ENCODE data around the gene CNGA1.
"Not testable (repeated sequence)": the region's sequence is repeated elsewhere in the genome, so short reads cannot be mapped to it uniquely, and the experiment has no call there.

CNGA1 gene

DNA sequence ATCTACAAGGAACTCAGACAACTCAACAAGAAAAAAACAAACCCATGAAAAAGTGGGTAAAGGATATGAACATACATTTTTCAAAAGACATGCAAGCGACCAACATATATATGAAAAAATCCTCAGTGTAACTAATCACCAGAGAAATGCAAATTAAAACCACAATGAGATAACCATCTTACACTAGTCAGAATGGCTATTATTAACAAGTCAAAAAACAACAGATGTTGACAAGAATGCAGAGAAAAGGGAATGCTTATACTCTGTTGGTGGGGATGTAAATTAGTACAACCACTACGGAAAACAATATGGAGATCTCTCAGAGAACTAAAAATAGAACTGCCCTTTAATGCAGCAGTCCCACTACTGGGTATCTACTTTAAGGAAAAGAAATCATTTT is 12.2 kb upstream of the CNGA1 start:
- no peak for FAIRE-seq

DNA sequence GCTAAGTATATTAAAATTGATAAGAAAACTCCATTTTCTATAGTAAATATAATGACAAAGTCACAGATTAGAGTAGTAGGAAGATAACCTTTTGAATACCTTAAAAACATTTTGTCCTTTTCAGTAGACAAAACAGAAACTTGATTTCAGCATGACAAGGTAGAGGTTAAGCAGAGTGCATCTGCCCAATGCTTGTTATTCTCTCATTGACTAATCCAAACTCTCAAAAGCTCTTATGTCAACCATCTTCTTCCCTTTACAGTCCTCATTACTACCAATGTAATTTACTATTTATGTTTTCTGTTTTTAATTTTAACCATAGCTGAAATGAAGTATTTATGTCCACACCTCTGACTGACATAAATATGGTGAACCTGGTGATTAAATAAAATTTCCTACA is 11.2 kb upstream of the CNGA1 start:
- no peak for FAIRE-seq

DNA sequence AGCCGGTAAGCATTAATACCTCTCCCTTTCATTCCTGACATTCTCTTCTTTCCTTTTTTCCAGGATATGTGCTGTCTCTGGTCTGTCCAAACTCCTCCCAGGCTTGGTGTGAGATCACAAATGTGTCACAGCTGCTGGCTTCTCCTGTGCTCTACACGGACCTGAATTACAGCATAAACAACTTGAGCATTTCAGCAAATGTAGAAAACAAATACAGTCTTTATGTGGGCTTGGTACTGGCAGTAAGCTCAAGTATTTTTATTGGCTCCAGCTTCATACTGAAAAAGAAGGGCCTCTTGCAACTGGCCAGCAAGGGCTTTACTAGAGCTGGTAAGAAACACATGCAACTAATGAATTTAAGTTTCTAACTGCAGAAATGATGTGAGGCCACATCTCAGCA is 8.5 kb upstream of the CNGA1 start:
- FAIRE-seq: no peak

DNA sequence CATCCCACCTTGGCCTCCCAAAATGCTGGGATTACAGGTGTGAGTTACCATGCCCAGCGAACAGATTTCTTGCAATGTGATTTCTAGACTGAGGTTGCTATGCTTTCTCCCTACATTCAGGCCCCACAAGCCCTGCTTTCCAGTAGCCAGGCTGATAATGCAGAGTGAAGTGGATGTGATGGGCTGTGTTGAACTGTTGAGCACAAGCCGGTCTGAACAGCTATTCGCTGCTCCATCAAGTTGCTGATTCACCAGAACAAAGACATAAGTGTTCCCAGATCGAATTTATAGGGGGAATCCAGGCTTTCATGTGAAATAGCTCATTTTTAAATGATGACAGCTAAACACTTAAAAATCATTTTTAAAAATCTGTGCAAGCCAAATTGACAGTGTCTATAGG is 8.0 kb upstream of the CNGA1 start:
- no peak for FAIRE-seq

DNA sequence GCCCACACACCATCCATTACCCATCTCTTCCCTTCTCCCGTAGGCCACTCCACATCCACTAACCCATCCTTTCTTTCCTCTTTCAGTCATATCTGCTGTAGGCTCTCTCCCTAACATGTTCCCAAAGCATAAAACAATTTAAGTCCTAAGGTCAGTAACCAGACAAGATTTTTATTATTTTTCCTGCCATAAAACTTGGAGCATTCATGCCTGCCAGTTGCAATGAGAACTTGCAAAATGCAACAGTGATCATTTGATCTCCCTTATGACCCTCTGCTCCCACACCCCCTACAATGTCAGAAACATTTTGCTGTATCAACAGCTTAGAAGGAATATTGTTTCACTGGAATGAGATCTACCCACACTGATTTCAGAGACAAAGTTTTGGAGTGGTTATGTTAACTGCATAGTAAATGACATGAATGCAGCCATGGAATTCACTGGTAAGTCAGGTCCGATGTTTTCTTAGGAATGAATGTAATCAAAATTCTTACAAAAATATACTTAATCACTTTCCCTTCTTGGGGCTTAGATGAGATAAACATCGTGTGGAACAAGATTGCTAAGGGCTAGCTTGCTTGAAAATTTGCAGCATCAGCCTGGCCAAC is 5.8 kb upstream of the CNGA1 start:
- peak; percentile 78 for FAIRE-seq

DNA sequence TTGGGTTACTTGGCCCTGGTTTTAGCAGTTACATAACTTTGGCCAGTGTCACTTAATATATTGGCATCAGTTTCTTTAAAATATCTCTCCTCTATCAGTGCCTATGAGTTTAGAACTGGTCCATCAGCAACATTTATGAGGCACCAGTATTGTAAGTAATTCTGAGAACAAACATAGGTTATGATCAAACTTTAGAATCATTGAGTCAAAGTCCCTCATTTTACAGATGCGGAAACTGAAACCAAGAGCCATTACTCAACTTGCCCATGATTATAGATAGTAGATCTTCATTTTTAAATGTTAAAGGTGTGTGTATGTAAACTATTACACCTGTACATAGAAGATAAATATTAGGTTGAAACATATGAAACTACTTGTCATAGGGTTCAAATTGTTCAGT is 4.6 kb upstream of the CNGA1 start:
- FAIRE-seq: no peak

DNA sequence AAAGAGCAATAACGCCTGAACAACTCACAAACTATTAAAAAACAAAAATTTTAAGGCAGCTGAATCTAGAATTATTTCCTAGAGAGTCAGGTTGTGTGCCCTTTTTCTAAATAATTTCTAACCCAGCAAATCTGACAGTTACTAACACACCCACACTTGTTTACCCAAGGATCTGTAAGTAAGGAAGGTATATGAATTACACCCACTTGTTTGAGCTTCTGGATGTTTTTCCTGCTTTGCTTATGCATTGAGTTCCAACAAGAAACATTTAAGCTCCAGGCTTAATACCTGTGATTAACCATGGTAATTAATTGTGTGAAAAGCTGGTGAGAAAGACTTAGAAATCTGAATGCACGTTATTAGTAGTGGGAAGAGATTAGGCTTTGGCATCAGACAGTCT is 1.6 kb upstream of the CNGA1 start:
- no peak for FAIRE-seq

DNA sequence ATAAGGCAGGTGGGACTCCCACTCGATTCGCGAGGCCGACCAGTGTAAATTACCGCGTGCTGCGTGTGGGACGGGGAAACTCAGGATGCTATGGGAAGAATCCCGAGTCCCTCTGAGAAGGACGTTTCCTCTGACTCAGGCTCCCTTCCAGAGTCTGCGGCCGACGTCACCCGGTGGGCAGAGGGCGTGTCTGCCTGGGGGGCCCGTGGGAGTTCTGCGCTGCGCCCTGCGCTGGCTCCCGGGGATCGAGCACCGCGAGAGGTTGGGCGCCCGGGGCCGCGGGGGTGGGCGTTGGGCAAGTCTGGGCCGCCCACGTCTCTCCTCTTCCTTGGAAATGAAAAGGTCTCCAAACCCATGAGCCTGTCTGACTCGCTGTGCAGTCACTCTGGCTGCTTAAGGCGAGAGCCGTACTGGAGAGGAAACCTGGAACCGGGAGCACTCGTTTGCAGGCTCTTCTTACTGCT is 659 bp upstream of the CNGA1 start:
- FAIRE-seq: no peak

DNA sequence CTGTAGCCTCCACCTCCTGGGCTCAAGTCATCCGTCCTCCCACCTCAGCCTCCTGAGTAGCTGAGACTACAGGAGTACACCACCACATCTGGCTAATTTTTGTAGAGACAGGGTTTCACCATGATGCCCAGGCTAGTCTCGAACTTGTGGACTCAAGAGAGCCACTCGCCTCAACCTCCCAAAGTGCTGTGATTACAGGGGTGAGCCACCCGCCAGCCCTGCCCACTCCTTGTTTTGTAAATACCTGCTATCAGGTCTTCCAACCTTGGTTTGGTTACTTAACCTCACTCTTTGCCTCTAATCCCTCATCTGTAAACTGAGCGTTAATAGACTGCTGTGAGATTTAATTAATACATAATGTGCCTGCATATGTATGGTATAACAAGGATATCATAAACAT is 803 bp downstream of the CNGA1 start:
- FAIRE-seq: no peak

DNA sequence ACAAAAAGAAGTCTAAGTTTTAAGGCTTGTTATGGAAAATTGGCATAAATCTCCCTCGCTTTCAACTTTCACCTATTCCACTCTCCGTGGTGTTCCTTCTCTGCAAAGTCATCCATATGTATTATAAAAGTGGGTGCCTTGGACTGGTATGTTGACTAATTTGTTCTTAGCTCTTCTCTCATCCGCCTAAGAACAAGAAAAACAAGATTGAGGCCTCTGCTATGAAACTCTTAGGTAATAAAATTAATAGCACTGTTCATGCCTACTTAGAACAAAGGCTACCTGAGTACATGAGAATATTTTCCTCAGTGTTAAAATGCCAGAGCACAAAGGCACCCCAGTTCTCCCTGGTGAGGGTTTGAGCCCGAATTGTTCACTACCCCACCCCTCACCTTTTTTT is 1.3 kb downstream of the CNGA1 start:
- no peak for FAIRE-seq

DNA sequence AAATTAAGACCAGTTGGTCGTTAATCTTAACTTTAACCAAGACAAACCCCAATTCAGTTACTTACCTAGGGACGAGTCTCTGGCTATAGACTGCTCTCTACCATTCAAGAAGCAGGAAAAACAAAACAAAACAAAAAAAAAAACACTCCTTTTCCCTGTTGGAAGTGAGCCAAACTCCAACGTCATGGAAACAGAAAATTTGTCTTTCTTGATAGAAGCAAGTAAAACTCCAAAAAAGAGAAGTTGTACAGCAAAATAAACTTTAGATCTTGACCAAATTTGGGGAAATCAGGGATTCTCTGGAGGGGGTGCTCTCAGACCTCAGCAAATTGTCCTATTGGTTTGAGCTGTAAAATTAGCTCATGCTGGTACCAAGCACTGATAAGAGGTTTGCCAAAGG is 3.7 kb downstream of the CNGA1 start:
- FAIRE-seq: no peak

DNA sequence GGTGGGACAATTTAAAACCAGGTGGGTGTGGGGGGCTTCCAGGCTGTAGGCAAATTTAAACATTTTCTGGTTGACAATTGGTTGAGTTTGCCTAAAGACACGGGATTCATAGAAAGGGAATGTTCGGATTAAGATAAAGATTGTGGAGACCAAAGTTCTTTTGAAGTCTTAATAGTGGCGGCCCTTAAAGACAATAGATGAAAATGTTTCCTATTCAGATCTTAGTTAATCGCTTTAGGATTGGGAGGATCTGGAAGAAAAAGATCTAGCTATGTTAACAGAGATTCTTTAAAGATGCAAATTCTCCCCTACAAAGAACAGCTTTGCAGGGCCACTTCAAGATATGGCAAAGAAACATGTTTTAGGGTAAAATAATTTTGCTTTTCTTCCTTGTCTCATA is 4.8 kb downstream of the CNGA1 start:
- FAIRE-seq: no peak

DNA sequence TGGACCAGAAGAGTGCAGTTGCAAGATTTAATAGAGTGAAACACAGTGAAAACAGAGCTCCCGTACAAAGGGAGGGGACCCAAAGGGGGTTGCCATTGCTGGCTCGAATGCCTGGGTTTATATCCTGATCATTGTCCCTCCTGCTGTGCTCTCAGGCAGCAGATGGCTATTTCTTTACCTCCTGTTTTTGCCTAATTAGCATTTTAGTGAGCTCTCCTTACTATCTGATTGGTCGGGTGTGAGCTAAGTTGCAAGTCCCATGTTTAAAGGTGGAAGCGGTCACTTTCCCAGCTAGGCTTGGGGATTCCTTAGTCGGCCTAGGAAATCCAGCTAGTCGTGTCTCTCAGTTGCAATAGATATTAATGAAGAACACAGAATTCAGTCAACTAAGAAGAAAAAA is 5.6 kb downstream of the CNGA1 start:
- FAIRE-seq: not testable (repeated sequence)

DNA sequence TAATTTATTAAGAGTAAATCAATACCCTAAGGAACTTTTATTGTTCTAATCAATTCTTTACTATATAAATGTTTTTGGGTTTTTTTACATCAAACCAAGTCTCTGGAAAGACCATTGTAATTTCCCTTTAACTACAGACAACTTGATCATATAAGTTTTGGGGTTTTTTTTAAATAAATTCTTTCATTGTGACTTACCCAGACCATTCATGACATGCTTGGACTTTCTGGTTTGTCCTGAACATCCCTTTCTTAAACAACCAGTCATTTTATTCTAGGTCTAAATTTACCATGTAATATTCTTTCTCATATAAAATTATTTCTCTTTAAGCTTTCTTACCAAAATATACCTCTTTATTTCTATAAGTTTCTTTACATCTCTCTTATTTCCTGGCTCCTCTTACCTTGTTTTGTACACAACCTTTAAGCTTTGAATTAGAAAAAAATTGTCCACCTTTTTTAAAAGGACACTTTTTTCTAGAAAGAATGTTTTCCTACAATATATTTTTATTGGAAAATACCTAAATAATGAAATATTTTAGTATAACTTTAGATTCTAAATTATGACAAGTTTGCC is 8.4 kb downstream of the CNGA1 start:
- no peak for FAIRE-seq

DNA sequence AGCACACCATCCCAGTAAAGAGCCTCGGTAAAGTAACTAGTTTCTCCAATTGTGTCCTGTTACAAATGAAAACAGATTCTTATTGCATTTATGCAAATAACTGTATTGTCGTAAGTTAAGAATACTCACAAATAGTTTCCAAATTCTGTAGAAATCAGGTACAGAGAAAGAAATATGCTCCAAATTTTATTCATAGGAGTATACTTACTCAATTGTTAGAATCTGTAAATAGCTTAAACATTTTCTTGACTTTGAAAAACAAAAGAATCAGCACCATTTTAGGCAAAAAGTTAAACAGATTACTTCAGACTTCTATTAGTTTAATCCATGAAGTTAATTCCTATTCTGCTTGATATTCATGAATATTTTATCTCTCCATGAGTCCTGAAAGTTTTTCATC is 10.7 kb downstream of the CNGA1 start:
- FAIRE-seq: no peak

DNA sequence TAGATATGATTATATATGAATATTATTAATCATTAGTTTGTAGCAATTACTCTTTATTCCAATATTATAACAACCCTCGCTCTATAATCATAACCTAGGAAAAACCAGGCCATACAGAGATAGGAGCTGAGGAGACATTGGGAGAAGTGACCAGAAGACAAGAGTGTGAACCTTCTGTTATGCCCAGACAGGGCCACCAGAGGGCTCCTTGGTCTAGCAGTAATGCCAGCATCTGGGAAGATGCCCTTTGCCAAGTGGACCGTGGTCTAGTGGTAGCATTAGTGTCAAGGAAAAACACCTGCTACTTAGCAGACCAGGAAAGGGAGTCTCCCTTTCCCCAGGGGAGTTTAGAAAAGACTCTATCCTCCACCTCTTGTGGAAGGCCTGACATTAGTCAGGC is 12.9 kb downstream of the CNGA1 start:
- not testable (repeated sequence) for FAIRE-seq

DNA sequence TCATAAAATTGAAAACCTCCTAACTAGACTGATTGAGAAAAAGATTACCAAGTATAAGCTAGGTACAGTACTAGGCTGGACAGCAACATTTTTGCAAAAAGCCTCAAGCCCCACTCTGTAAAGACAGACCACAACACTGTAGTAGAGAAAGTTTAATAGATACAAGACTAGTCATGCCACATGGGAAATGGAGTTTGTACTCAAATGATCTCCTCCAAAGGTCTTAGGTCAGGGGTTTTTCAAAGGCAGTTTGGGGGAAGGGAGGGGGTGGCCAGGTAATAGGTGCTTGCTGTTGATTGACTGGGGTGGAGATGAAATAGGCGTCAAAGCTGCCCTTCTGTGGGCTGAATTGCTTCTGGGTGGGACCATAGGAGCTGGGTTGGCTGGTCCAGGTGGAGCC is 14.2 kb downstream of the CNGA1 start:
- FAIRE-seq: no peak

DNA sequence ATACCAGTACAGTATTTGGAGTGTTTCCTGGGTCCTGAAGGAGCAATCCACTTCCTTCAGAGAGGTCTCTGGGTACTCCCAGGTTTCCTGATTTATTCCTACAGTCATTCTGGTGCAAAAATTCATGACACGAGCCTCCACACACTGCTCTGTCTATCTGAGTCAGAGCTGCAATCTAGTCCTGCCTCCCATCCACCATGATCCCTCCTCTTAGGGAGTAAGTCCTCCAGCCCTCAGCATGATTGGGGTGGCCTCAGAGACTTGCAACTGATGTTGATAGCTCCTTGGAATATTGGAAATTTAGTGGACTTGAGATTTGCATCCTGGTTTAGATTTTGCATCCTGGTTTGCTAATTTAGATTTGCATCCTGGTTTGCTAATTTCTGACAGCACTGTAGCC is 20.5 kb downstream of the CNGA1 start:
- no peak for FAIRE-seq

DNA sequence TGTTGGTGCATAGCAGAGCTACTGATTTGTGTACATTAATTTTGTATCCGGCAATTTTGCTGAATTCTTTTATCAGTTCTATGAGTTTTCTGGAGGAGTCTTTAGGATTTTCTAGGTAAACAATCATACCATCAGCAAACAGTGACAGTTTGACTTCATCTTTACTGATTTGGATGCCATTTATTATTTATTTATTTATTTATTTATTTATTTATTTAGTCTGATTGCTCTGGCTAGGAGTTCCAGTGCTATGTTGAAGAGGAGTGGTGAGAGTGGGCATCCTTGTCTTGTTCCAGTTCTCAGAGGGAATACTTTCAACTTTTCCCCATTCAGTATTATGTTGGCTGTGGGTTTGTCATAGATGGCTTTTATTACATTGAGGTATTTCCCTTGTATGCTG is 24.0 kb downstream of the CNGA1 start:
- not testable (repeated sequence) for FAIRE-seq

DNA sequence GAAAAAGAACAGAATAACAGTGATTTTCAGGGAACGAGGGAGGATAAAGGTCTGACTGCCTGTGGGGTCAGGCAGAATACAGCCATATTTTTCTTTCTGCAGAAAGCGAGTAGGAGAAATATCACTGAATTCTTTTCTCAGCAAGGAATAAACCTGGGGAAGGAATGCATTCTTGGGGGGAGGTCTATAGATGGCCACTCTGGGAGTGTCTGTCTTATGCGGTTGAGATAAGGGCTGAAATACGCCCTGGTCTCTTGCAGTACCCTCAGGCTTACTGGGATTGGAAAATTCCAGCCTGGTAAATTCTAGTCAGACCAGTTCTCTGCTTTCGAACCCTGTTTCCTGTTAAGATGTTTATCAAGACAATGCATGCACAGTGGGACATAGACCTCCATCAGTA is 26.3 kb downstream of the CNGA1 start:
- no peak for FAIRE-seq

DNA sequence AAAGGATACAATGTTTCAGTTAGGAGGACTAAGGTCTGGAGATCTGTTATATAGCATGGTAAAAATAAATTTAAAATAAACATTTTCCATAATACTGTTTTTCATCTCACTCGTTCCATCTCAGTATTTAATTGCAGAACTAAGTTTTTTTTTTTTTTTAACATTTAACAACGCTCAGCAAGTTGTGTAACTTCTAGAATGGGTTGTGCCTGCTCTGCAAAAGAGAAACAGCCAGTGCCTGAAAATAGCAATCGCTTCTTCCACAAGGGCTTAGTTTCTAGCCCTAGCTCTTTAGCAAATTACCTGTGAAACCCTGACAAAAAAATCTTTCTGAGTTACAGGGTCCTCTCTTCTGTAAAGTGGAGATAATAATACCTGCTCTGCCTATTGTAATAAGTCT is 41.9 kb downstream of the CNGA1 start:
- FAIRE-seq: no peak

DNA sequence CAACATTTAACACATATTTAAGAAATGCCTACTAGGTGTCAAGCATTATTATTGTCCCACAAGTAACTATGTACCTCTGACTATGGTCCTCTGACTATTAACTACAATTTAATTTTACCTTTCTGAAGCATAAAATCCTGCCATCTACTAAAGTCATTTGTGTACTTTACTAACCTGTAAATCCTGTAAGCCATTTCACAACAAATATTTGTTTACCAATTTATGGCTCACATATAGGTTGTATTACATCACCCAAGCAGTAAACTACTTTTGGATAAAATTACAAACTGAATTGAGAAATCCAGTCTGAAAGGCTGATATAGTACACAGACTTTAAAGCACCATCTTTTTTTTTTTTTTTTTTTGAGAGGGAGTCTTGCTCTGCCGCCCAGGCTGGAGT is 43.8 kb downstream of the CNGA1 start:
- FAIRE-seq: no peak

DNA sequence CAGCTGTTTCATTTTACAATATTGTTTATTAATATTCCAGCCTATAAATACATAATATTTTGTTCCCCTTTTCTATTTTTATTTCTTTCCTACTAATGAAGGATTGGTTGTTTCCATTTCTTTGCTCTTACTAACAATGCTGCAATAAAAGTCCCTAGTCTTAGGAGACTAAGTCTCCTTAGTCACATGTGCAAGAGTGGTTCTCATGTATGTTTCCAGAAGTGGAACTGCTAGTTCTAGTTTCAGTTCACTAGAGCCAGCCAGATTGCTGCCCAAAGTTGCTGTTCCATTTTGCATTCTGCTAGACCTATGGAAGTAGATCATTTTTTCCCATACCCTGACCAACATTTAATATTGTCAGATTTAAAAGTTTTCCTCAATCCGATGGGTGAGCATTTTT is 44.3 kb downstream of the CNGA1 start:
- FAIRE-seq: no peak

DNA sequence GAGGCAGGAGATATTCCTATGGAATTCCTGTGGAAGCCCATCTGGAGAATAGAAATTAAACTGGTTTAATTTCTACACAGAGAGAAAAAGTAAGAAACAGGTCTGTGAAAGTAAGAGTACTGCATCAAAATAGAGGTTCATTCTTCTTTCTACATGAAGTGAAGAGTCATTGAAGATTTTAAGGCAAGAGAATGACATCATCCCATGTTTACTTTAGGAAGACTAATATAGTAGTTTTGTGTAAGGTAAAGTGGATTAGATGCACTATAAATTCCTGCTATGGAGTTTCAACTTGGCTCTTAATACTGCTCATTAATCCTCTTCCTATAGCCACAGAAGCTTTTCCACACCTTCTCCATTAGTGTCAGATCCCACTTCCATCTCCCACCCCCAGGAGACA is 47.6 kb downstream of the CNGA1 start:
- FAIRE-seq: no peak

DNA sequence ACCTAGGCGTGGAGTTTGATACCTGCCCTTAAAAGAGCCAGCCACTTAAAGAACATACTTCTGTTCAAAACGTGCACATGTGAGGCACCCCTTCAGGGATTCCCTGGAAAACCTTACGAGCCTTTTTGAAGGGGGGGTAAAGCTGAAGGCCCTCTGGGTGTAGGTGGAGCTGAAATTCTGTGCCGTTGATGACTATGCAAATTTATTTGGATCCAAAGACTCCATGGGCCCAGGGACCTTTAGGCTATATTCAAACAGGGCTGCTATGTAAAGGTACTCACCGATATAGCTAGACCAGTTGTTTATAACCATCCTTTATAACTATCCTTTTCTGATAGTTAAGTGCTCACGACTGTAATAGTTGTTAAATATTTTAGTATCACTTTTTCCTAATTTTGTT is 61.8 kb downstream of the CNGA1 start:
- no peak for FAIRE-seq

Data from endometrium (tissue), 2 donors.